GM12878 (cell line): ENCODE measurements around the gene SLC38A1. TPM values are rescaled to one million over a fixed set of nuclear protein-coding genes. Genes with fewer than 3 reads are reported as not detected.

Source experiments
- ATF2 ChIP-seq: IDR thresholded peaks from 2 replicates; pipeline ENCODE4 v1.6.1; 2012; ENCODE audit warnings: low read length, inconsistent platforms
- ATF7 ChIP-seq: fragments of 450-650 bp; IDR thresholded peaks from 2 replicates; pipeline ENCODE4 v1.6.1; 2016; ENCODE audit warnings: low read depth, mild to moderate bottlenecking
- BMI1 ChIP-seq: fragments of 450-650 bp; IDR thresholded peaks from 2 replicates; pipeline ENCODE4 v1.6.1; 2016; ENCODE audit warnings: mild to moderate bottlenecking, moderate library complexity, borderline replicate concordance
- CREM ChIP-seq: IDR thresholded peaks from 2 replicates; pipeline ENCODE4 v1.6.1; 2014; ENCODE audit warnings: antibody characterized with exemption, low read depth
- DPF2 ChIP-seq: fragments of 450-650 bp; IDR thresholded peaks from 2 replicates; pipeline ENCODE4 v1.6.1; 2017; ENCODE audit warnings: mild to moderate bottlenecking
- ESRRA ChIP-seq: IDR thresholded peaks from 2 replicates; pipeline ENCODE4 v1.6.1; 2012; ENCODE audit warnings: mild to moderate bottlenecking, low read length, improper control_type of control experiment
- FOXM1 ChIP-seq: IDR thresholded peaks from 2 replicates; pipeline ENCODE4 v1.6.1; 2012; ENCODE audit warnings: low read depth, mild to moderate bottlenecking, inconsistent platforms, low read length, moderate library complexity
- IKZF1 ChIP-seq: fragments of 450-650 bp; conservative IDR thresholded peaks from 2 replicates; pipeline ENCODE4 v1.6.1; 2017; ENCODE audit warnings: antibody characterized with exemption, mild to moderate bottlenecking
- JUND ChIP-seq: IDR thresholded peaks from 2 replicates; pipeline ENCODE4 v1.6.1; 2012; ENCODE audit warnings: low read depth, mild to moderate bottlenecking, low read length, improper control_type of control experiment, moderate library complexity
- MEF2A ChIP-seq: IDR thresholded peaks from 2 replicates; pipeline ENCODE4 v1.6.1; 2011; ENCODE audit warnings: low read depth, mild to moderate bottlenecking, low read length, moderate library complexity; ENCODE audit not compliant: insufficient read depth
- MLLT1 ChIP-seq: fragments of 450-650 bp; IDR thresholded peaks from 2 replicates; pipeline ENCODE4 v1.6.1; 2016; ENCODE audit warnings: mild to moderate bottlenecking
- MTA2 ChIP-seq: fragments of 450-650 bp; IDR thresholded peaks from 2 replicates; pipeline ENCODE4 v1.6.1; 2016; ENCODE audit warnings: low read depth, mild to moderate bottlenecking, moderate library complexity
- MTA3 ChIP-seq: IDR thresholded peaks from 2 replicates; pipeline ENCODE4 v1.6.1; 2012; ENCODE audit warnings: low read length, inconsistent platforms, borderline replicate concordance
- NFIC ChIP-seq: IDR thresholded peaks from 2 replicates; pipeline ENCODE4 v1.6.1; 2012; ENCODE audit warnings: low read depth, mild to moderate bottlenecking, inconsistent platforms, low read length, moderate library complexity
- NFYA ChIP-seq: IDR thresholded peaks from 2 replicates; pipeline ENCODE4 v1.6.1; 2011; ENCODE audit warnings: low read depth, mild to moderate bottlenecking, low read length, improper control_type of control experiment, borderline replicate concordance
- PML ChIP-seq: IDR thresholded peaks from 2 replicates; pipeline ENCODE4 v1.6.1; 2012; ENCODE audit warnings: low read length, inconsistent platforms
- RAD21 ChIP-seq: IDR thresholded peaks from 2 replicates; pipeline ENCODE4 v1.6.1; 2011; ENCODE audit warnings: mild to moderate bottlenecking, low read depth, low read length, moderate library complexity; ENCODE audit not compliant: insufficient read depth
- RELA ChIP-seq: fragments of 450-650 bp; IDR thresholded peaks from 2 replicates; pipeline ENCODE4 v1.8.0; 2014; ENCODE audit warnings: borderline replicate concordance; ENCODE audit not compliant: partially characterized antibody
- SMAD1 ChIP-seq: fragments of 450-650 bp; IDR thresholded peaks from 2 replicates; pipeline ENCODE4 v1.6.1; 2018; ENCODE audit warnings: mild to moderate bottlenecking, low read depth; ENCODE audit not compliant: partially characterized antibody
- SREBF1 ChIP-seq: IDR thresholded peaks from 2 replicates; pipeline ENCODE4 v1.6.1; 2012; ENCODE audit warnings: mild to moderate bottlenecking, low read length
- STAT1 ChIP-seq: fragments of 450-650 bp; conservative IDR thresholded peaks from 2 replicates; pipeline ENCODE4 v1.6.1; 2014; ENCODE audit warnings: antibody characterized with exemption, mild to moderate bottlenecking
- USF2 ChIP-seq: IDR thresholded peaks from 2 replicates; pipeline ENCODE4 v1.6.1; 2011; ENCODE audit warnings: low read depth, low read length, improper control_type of control experiment, borderline replicate concordance
- ZBED1 ChIP-seq: IDR thresholded peaks from 2 replicates; pipeline ENCODE4 v1.6.1; 2016; ENCODE audit warnings: borderline replicate concordance
- ZNF592 ChIP-seq: fragments of 450-650 bp; IDR thresholded peaks from 2 replicates; pipeline ENCODE4 v1.6.1; 2017; ENCODE audit warnings: mild to moderate bottlenecking, moderate library complexity
- polyA plus RNA-seq, 11 experiments: library from polyadenylated mRNA; depleted of rRNA in 4 of 11; unstranded in 6 of 11; stranded (reverse) in 5 of 11; fragments of >200 nt; fragmentation: Nextera tagmentation in 4 of 11; fragmentation: Illumina TruSeq in 1 of 11; extraction: Ambion mirVana in 4 of 11; extraction: Trizol in 1 of 11; gene quantifications; 1 replicate in 1 of 11; 2 replicates in 10 of 11; pipeline versions ENCODE4 v1.2.1 to v1.2.3, GENCODE V29; 2011 to 2016; ENCODE audit warnings: inconsistent platforms in 2 of 11, missing spikeins in 2 of 11, low read depth in 1 of 11
- total RNA-seq, 4 experiments: library from RNA; depleted of rRNA in 3 of 4; stranded (reverse); fragments of >200 nt in 3 of 4; fragmentation: Illumina TruSeq in 1 of 4; extraction: Trizol in 1 of 4; gene quantifications; 2 replicates each; pipeline versions ENCODE4 v1.2.1 to v1.2.3, GENCODE V29; 2013 to 2021

SLC38A1 gene
- total and polyA plus RNA-seq, 10 of the 15 experiments (the other 5 are each of a cell fraction or from before 2014, with no cell fraction given): 38.1 to 191 (median 144) TPM

GRCh38 chr12:46207644-46208043 lies 61.2 kb downstream of the SLC38A1 start (continued):
- TF ChIP-seq BMI1 (no peak), CREM (0 out of 2 replicates have a peak, but pooled peaks have one; percentile 7), MTA2 (peak; percentile 87), SMAD1 (peak; percentile 28), NFYA (no peak), RELA (no peak), MTA3 (no peak), ZBED1 (peak; percentile 43; the same call in 1 of the 2 replicates), FOXM1 (peak; percentile 55; the same call in 1 of the 2 replicates), ESRRA (no peak), PML (peak; percentile 58; the same call in 1 of the 2 replicates), MEF2A (peak; percentile 77), IKZF1 (no peak), DPF2 (0 out of 2 replicates have a peak, but pooled peaks have one; percentile 39), MLLT1 (no peak), SREBF1 (no peak), STAT1 (no peak), ATF7 (peak; percentile 86), RAD21 (no peak), JUND (no peak), ATF2 (peak; percentile 87), ZNF592 (0 out of 2 replicates have a peak, but pooled peaks have one; percentile 49), USF2 (no peak), NFIC (peak; percentile 81)
